Transverse colon (tissue), 4 donors: Measurements from ENCODE around the gene CCT5. TPM values are rescaled to one million over a fixed set of nuclear protein-coding genes. Genes with fewer than 3 reads are reported as not detected.

ENCODE experiments used
- DNase-seq: peaks from one replicate; pipeline ENCODE4 v3.0.0-alpha.2; 2019
- H3K27ac ChIP-seq, 4 donors: fragments of 200-600 bp; sonication (generic); 2 replicates each; pipeline ENCODE4 v1.5.1; 2016 to 2018; ENCODE audit warnings: inconsistent platforms in 4 of 4
- H3K27me3 ChIP-seq: fragments of 200-600 bp; sonication (generic); 2 replicates; pipeline ENCODE4 v1.5.1; 2017; ENCODE audit warnings: inconsistent platforms
- H3K36me3 ChIP-seq, 4 donors: fragments of 200-600 bp; sonication (generic); 2 replicates each; pipeline ENCODE4 v1.5.1; 2017 to 2019; ENCODE audit warnings: inconsistent platforms in 4 of 4
- H3K4me1 ChIP-seq, 4 donors: fragments of 200-600 bp; sonication (generic); 2 replicates each; pipeline ENCODE4 v1.5.1; 2017 to 2020; ENCODE audit warnings: inconsistent platforms in 4 of 4
- H3K4me3 ChIP-seq, 4 donors: fragments of 200-600 bp; sonication (generic); 1 replicate in 1 of 4; 2 replicates in 3 of 4; pipeline versions ENCODE4 v1.5.1 to v1.6.1; 2017 to 2019; ENCODE audit warnings: inconsistent platforms in 4 of 4
- H3K9me3 ChIP-seq, 2 donors: fragments of 200-600 bp; sonication (generic); 2 replicates each; pipeline ENCODE4 v1.5.1; 2017 to 2019; ENCODE audit warnings: inconsistent platforms in 2 of 2
- CTCF ChIP-seq, 5 experiments: fragments of 200-600 bp in 3 of 5; fragments of 450-650 bp in 2 of 5; sonication (generic) in 3 of 5; IDR thresholded peaks; 1 replicate in 2 of 5; 2 replicates in 3 of 5; pipeline ENCODE4 v1.5.1; 2016 to 2017; ENCODE audit warnings: antibody characterized with exemption in 5 of 5, inconsistent platforms in 3 of 5, mild to moderate bottlenecking in 2 of 5, moderate library complexity in 1 of 5
- EP300 ChIP-seq: sonication (generic); formaldehyde crosslinking; IDR thresholded peaks from one replicate; pipeline ENCODE4 v1.6.1; 2017; ENCODE audit warnings: antibody characterized with exemption, low read depth
- POLR2A ChIP-seq: fragments of 450-650 bp; IDR thresholded peaks from one replicate; pipeline ENCODE4 v1.6.1; 2016; ENCODE audit warnings: antibody characterized with exemption, mild to moderate bottlenecking, moderate library complexity
- POLR2AphosphoS5 ChIP-seq, 3 donors: sonication (generic); formaldehyde crosslinking; IDR thresholded peaks; one replicate each; pipeline ENCODE4 v1.6.1; 2016; ENCODE audit warnings: antibody characterized with exemption in 3 of 3
- WGBS, 2 donors: methylation state at CpG; one replicate each; pipeline ENCODE4 v1.1.5; 2018; ENCODE audit warnings: low coverage in 1 of 2; 5-methylcytosine and 5-hydroxymethylcytosine counted together
- in situ Hi-C, 4 donors: fragments of 200-750 bp; cut with MboI; loops; one replicate each; pipeline versions ENCODE4 v1.15.0 to v1.15.1; 2017; ENCODE audit warnings: low sequenced_read_pairs in 3 of 4, low pct_ligation_motif_present in 1 of 4, low pct_unique_long_range_greater_than_20kb in 1 of 4
- intact Hi-C: fragments of 100-400 bp; cut with DNase I; formaldehyde crosslinking; loops from one replicate; pipeline ENCODE4 v1.15.1; 2023; ENCODE audit warnings: low total_unique reads
- total RNA-seq, 4 donors: library from RNA; depleted of rRNA; stranded (reverse); fragments of >200 nt; gene quantifications; one replicate each; pipeline ENCODE4 v1.1.0, GENCODE V29; 2016

The CCT5 gene
- total RNA-seq, 4 donors from 2014 or later, result 29.1 to 129 (median 76.5) TPM

- Histone ChIP-seq H3K9me3 (no peaks in the 10 kb centered on the region), H3K4me3 (no peak overlapping the region), H3K36me3 (peaks cover 0 to 82% (median 42%) of the 10 kb centered on the region in 4 donors), H3K4me1 (no peaks in the 10 kb centered on the region), H3K27ac (no peak overlapping the region), H3K27me3 (no peaks in the 10 kb centered on the region)
- TF ChIP-seq CTCF (IDR thresholded peaks at IDR 0.05), result no peak
- TF ChIP-seq POLR2A, result no peak
- no peak for TF ChIP-seq POLR2AphosphoS5 (IDR thresholded peaks at IDR 0.05)
- no peak for TF ChIP-seq EP300
- no peak for DNase-seq
- intact Hi-C loops (no loop called here), in situ Hi-C loops (no loop called here)
- 92% methylated on average over 5 of the region's 5 CpGs; no CpG with 5 or more reads in 1 of the 2 donors for WGBS, 2 donors
Measured at GRCh38 chr5:10259899-10260298, 9.8 kb downstream of the CCT5 start.

- intact Hi-C loops (no loop called here), in situ Hi-C loops (no loop called here)
- no peak for TF ChIP-seq POLR2A
- no peak for TF ChIP-seq CTCF (IDR thresholded peaks at IDR 0.05)
- no peak for TF ChIP-seq POLR2AphosphoS5 (IDR thresholded peaks at IDR 0.05)
- TF ChIP-seq EP300, result no peak
- Histone ChIP-seq H3K9me3 (no peaks in the 10 kb centered on the region), H3K4me1 (no peaks in the 10 kb centered on the region), H3K27me3 (no peaks in the 10 kb centered on the region), H3K4me3 (no peak overlapping the region), H3K36me3 (peaks cover 0 to 83% (median 42%) of the 10 kb centered on the region in 4 donors), H3K27ac (no peak overlapping the region)
- DNase-seq, result no peak
- WGBS, 2 donors, result 86 to 96% methylated on average over 4 to 9 of the region's 9 CpGs
Measured at GRCh38 chr5:10261065-10261464, 11.0 kb downstream of the CCT5 start.

- H3K4me3 ChIP-seq, result no peak overlapping the region
- WGBS, 2 donors, result 78 to 83% methylated on average over 17 to 18 of the region's 18 CpGs
- intact Hi-C loops (no loop called here), in situ Hi-C loops (no loop called here)
- H3K4me1 ChIP-seq, result peaks cover 0 to 4% (median 0%) of the 10 kb centered on the region in 4 donors
- H3K27me3 ChIP-seq, result no peaks in the 10 kb centered on the region
- peaks cover 0 to 73% (median 36%) of the 10 kb centered on the region in 4 donors for H3K36me3 ChIP-seq
- no peak for DNase-seq
- no peak overlapping the region for H3K27ac ChIP-seq
- TF ChIP-seq EP300, result no peak
- TF ChIP-seq CTCF (IDR thresholded peaks at IDR 0.05), result no peak
- no peak for TF ChIP-seq POLR2AphosphoS5 (IDR thresholded peaks at IDR 0.05)
- no peak for TF ChIP-seq POLR2A
- no peaks in the 10 kb centered on the region for H3K9me3 ChIP-seq
Measured at GRCh38 chr5:10262121-10262774, 12.2 kb downstream of the CCT5 start.

- Histone ChIP-seq H3K27me3 (no peaks in the 10 kb centered on the region), H3K4me1 (peaks cover 0 to 7% (median 0%) of the 10 kb centered on the region in 4 donors), H3K9me3 (no peaks in the 10 kb centered on the region), H3K36me3 (peaks cover 0 to 65% (median 32%) of the 10 kb centered on the region in 4 donors), H3K4me3 (no peak overlapping the region), H3K27ac (no peak overlapping the region)
- 92 to 95% methylated on average over 11 of the region's 11 CpGs for WGBS, 2 donors
- intact Hi-C loops (no loop called here), in situ Hi-C loops (no loop called here)
- TF ChIP-seq EP300, result no peak
- TF ChIP-seq CTCF (IDR thresholded peaks at IDR 0.05), result no peak
- TF ChIP-seq POLR2A, result no peak
- TF ChIP-seq POLR2AphosphoS5 (IDR thresholded peaks at IDR 0.05), result no peak
- DNase-seq, result no peak
Measured at GRCh38 chr5:10262995-10263394, 12.9 kb downstream of the CCT5 start.
